Femur (tissue), 1 donor: ENCODE measurements around the gene ZCCHC8.

Source experiments
- DNase-seq: peaks from one replicate; pipeline ENCODE4 v3.0.0-alpha.2; 2017

ZCCHC8 gene

DNA sequence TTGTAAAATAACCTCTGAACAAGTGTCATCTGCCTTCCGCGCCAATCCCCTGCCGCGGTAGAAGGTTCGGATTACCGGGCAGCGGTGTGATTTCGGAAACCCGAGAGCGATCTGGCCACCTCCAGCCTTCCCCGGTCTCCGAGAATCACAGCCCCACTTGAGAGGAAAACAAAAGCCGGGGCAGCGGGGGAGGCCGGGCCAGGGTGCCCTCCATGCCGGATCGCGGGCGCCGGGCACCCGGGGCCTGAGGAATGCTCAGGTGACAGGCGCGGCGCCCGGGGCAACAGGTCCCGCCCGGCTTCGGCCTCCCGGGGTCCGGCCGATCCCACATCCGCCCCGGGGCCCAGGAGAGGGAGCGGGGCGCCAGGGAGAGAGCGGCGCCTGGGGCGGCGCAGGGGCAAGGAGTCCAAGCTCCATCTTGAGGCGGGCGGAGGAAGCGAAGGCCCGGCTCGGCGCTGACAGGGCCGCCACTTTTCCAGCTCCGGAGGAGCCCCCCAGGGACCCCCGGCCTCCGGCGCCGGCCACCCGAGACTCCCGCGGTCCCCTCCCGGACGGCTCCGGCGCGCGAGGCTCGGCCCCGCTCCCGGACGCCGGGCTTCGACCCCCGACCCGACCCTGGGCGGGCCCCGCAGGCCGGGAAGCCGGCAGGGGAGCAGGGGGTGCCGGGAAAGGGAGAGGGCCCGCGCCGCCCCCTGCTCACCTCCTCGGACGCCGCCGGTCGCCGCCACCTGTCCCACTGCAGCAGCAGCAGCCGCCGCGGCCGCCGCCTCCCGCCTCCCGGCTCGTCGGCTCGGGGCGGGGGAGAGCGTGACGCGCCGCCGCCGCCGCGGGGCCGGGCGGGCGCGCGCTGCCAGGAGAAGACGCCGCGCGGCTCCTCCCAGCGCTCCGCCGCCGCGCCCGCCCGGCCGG is 78.7 kb downstream of the ZCCHC8 start, which contains the start of gene CLIP1:
TSS of gene CLIP1 (minus strand) at position 849 of the 909 bp plus-strand sequence. CDS start 42,217 bp downstream, outside the sequence.
- peak; percentile 76 for DNase-seq
